H1 (cell line): ENCODE measurements around the gene C9orf152. TPM values are rescaled to one million over a fixed set of nuclear protein-coding genes. Genes with fewer than 3 reads are reported as not detected.

Experiments
- polyA plus RNA-seq, 7 experiments: library from polyadenylated mRNA; depleted of rRNA in 3 of 7; stranded (reverse) in 5 of 7; unstranded in 2 of 7; fragments of >200 nt in 5 of 7; fragments of 200-250 nt in 2 of 7; gene quantifications; 1 replicate in 5 of 7; 2 replicates in 1 of 7; 4 replicates in 1 of 7; pipeline versions ENCODE4 v1.2.1 to v1.2.3, GENCODE V29; 2011 to 2013; ENCODE audit warnings: missing spikeins in 2 of 7, mixed read lengths in 2 of 7
- total RNA-seq: library from RNA; stranded (reverse); fragmentation: NEBNext Ultra II Directional; extraction: Animal tissue kit (Norgen Biotek cat#: 25700); gene quantifications from 2 replicates; pipeline ENCODE4 v1.2.1, GENCODE V29; 2021

The C9orf152 gene
- total and polyA plus RNA-seq, 2 of the 8 experiments (the other 6 are each of a cell fraction or from before 2014, with no cell fraction given), result not detected

Other genes with a start within 250 kb of the C9orf152 start
- gene TXN, start 48.3 kb upstream of the C9orf152 start, total RNA-seq, result 295 and 297 TPM in 2 replicates
- 226 and 419 TPM in 2 replicates for gene TXN, start 48.3 kb upstream of the C9orf152 start, polyA plus RNA-seq (2011; rRNA removed)
- not detected in 2 replicates for gene TXNDC8, start 129.7 kb upstream of the C9orf152 start, total RNA-seq
- not detected in 2 replicates for gene TXNDC8, start 129.7 kb upstream of the C9orf152 start, polyA plus RNA-seq (2011; rRNA removed)